H1 (cell line): ENCODE measurements around the gene MIDN. TPM values are rescaled to one million over a fixed set of nuclear protein-coding genes. Genes with fewer than 3 reads are reported as not detected.
A peak's percentile ranks its signal among the peaks of the same experiment; 100 is the strongest.

Source experiments
- ATF2 ChIP-seq: IDR thresholded peaks from 2 replicates; pipeline ENCODE4 v1.6.1; 2012; ENCODE audit warnings: low read length, inconsistent platforms
- BCL11A ChIP-seq, 2 experiments: IDR thresholded peaks; one replicate each; pipeline ENCODE4 v1.6.1; 2011; ENCODE audit warnings: low read depth in 2 of 2, low read length in 2 of 2, mild to moderate bottlenecking in 2 of 2
- CBX5 ChIP-seq: fragments of 300-800, 300-1000 bp; sonication (generic); IDR thresholded peaks from 2 replicates; pipeline ENCODE4 v1.7.1; 2016; ENCODE audit warnings: antibody characterized with exemption, low read length, low read depth
- CTBP2 ChIP-seq: IDR thresholded peaks from 2 replicates; pipeline ENCODE4 v1.7.0; 2011; ENCODE audit warnings: borderline replicate concordance, mild to moderate bottlenecking, moderate library complexity, mixed read lengths, low read length; ENCODE audit not compliant: insufficient read depth, insufficient read length
- CTCF ChIP-seq, 3 experiments: IDR thresholded peaks; 1 replicate in 2 of 3; 2 replicates in 1 of 3; pipeline versions ENCODE4 v1.5.1 to v1.6.1; 2011; ENCODE audit warnings: low read length in 3 of 3, mild to moderate bottlenecking in 3 of 3, inconsistent platforms in 2 of 3, low read depth in 1 of 3, moderate library complexity in 1 of 3; ENCODE audit not compliant: insufficient read depth in 1 of 3; ENCODE audit errors: control extremely low read depth in 1 of 3
- E2F6 ChIP-seq: IDR thresholded peaks from 2 replicates; pipeline ENCODE4 v1.6.1; 2012; ENCODE audit warnings: inconsistent platforms
- EZH2 ChIP-seq: fragments of 200-600 bp; sonication (generic); IDR thresholded peaks from 2 replicates; pipeline ENCODE4 v1.7.1; 2012; ENCODE audit warnings: low read depth, mild to moderate bottlenecking, moderate library complexity, low read length, inconsistent platforms; ENCODE audit not compliant: severe bottlenecking
- JUN ChIP-seq: IDR thresholded peaks from 2 replicates; pipeline ENCODE4 v1.6.1; 2011; ENCODE audit warnings: low read depth, mild to moderate bottlenecking, improper control_type of control experiment, low read length
- NANOG ChIP-seq: IDR thresholded peaks from 2 replicates; pipeline ENCODE4 v1.6.1; 2011; ENCODE audit warnings: low read length, low read depth, mild to moderate bottlenecking, inconsistent platforms; ENCODE audit not compliant: insufficient read depth, poor library complexity, severe bottlenecking
- POLR2AphosphoS5 ChIP-seq: IDR thresholded peaks from 2 replicates; pipeline ENCODE4 v1.6.1; 2011; ENCODE audit warnings: low read depth, low read length
- RFX5 ChIP-seq: IDR thresholded peaks from 2 replicates; pipeline ENCODE4 v1.6.1; 2011; ENCODE audit warnings: low read depth, low read length, improper control_type of control experiment, borderline replicate concordance
- SAP30 ChIP-seq: fragments of 300-600 bp; sonication (generic); IDR thresholded peaks from 2 replicates; pipeline ENCODE4 v1.7.1; 2012; ENCODE audit warnings: low read length, moderate library complexity, mild to moderate bottlenecking, inconsistent platforms; ENCODE audit not compliant: insufficient read depth, insufficient replicate concordance
- SRF ChIP-seq: IDR thresholded peaks from 2 replicates; pipeline ENCODE4 v1.6.1; 2011; ENCODE audit warnings: mild to moderate bottlenecking, low read depth, low read length, moderate library complexity
- SUZ12 ChIP-seq: fragments of 200-600 bp; sonication (generic); IDR thresholded peaks from 2 replicates; pipeline ENCODE4 v1.6.1; 2012; ENCODE audit warnings: mild to moderate bottlenecking, inconsistent platforms, low read length, moderate library complexity, mixed read lengths
- USF2 ChIP-seq: IDR thresholded peaks from 2 replicates; pipeline ENCODE4 v1.6.1; 2011; ENCODE audit warnings: low read length, improper control_type of control experiment
- YY1 ChIP-seq: IDR thresholded peaks from 2 replicates; pipeline ENCODE4 v1.6.1; 2011; ENCODE audit warnings: low read depth, mild to moderate bottlenecking, low read length
- polyA plus RNA-seq, 7 experiments: library from polyadenylated mRNA; depleted of rRNA in 3 of 7; stranded (reverse) in 5 of 7; unstranded in 2 of 7; fragments of >200 nt in 5 of 7; fragments of 200-250 nt in 2 of 7; gene quantifications; 1 replicate in 5 of 7; 2 replicates in 1 of 7; 4 replicates in 1 of 7; pipeline versions ENCODE4 v1.2.1 to v1.2.3, GENCODE V29; 2011 to 2013; ENCODE audit warnings: missing spikeins in 2 of 7, mixed read lengths in 2 of 7
- total RNA-seq: library from RNA; stranded (reverse); fragmentation: NEBNext Ultra II Directional; extraction: Animal tissue kit (Norgen Biotek cat#: 25700); gene quantifications from 2 replicates; pipeline ENCODE4 v1.2.1, GENCODE V29; 2021

Gene MIDN
- total and polyA plus RNA-seq, 2 of the 8 experiments (the other 6 are each of a cell fraction or from before 2014, with no cell fraction given) = 39.8 to 159 TPM

GRCh38 chr19:1226522-1227303 is 21.7 kb upstream of the MIDN start (continued):
- peak in 1 of 3 experiments; percentile 10; a peak in 1 of 4 replicates for TF ChIP-seq CTCF (IDR thresholded peaks at IDR 0.05; ENCODE audit: control extremely low read depth in 1 of 3, insufficient read depth in 1 of 3, low read depth in 1 of 3, low read length in 3 of 3)
- TF ChIP-seq YY1 = no peak
- TF ChIP-seq SRF = no peak
- TF ChIP-seq BCL11A (IDR thresholded peaks at IDR 0.05; ENCODE audit: low read depth in 2 of 2, low read length in 2 of 2) = no peak
- TF ChIP-seq NANOG = no peak
- TF ChIP-seq CBX5 = no peak
- no peak for TF ChIP-seq SAP30
- TF ChIP-seq EZH2 = no peak
- TF ChIP-seq RFX5 = no peak
- peak; percentile 17; the same call in 1 of the 2 replicates for TF ChIP-seq POLR2AphosphoS5
- no peak for TF ChIP-seq ATF2
- TF ChIP-seq USF2 = no peak
- no peak for TF ChIP-seq E2F6
- TF ChIP-seq CTBP2 = no peak
- TF ChIP-seq SUZ12 = no peak
- TF ChIP-seq JUN = no peak
